HG03469 (cell line): ENCODE data around the gene RTCA.
"Not testable (repeated sequence)": the region's sequence is repeated elsewhere in the genome, so short reads cannot be mapped to it uniquely, and the experiment has no call there.

Experiments used
- ATAC-seq: cut with Tn5 transposase; IDR thresholded peaks from one replicate; pipeline ENCODE4 v1.9.1; 2021; ENCODE audit warnings: mild to moderate bottlenecking, moderate library complexity, moderate number of reproducible peaks; ENCODE audit not compliant: unreplicated experiment

Gene RTCA

GRCh38 chr1:100258427-100258826 is 7.6 kb upstream of the RTCA start:
- ATAC-seq = not testable (repeated sequence)

GRCh38 chr1:100261686-100262085 is 4.3 kb upstream of the RTCA start:
- ATAC-seq = no peak

- ATAC-seq = not testable (repeated sequence)
Observed at GRCh38 chr1:100264081-100264480, 1.9 kb upstream of the RTCA start.

GRCh38 chr1:100265562-100265930 is 470 bp upstream of the RTCA start:
- peak; percentile 5 for ATAC-seq

- ATAC-seq = peak; percentile 2
Observed at GRCh38 chr1:100266741-100267140, 725 bp downstream of the RTCA start.

- ATAC-seq = no peak
Observed at GRCh38 chr1:100267284-100267683, 1.3 kb downstream of the RTCA start.

- ATAC-seq = no peak
Observed at GRCh38 chr1:100268202-100268601, 2.2 kb downstream of the RTCA start.

GRCh38 chr1:100277866-100278265 is 11.8 kb downstream of the RTCA start:
- no peak for ATAC-seq

GRCh38 chr1:100279358-100279923 is 13.4 kb downstream of the RTCA start:
- no peak for ATAC-seq

GRCh38 chr1:100279954-100280682 is 14.1 kb downstream of the RTCA start:
- no peak for ATAC-seq

GRCh38 chr1:100284591-100284990 is 18.6 kb downstream of the RTCA start:
- no peak for ATAC-seq

- no peak for ATAC-seq
Observed at GRCh38 chr1:100287162-100287561, 21.1 kb downstream of the RTCA start.

- ATAC-seq = no peak
Observed at GRCh38 chr1:100290291-100290690, 24.3 kb downstream of the RTCA start.

- ATAC-seq = no peak
Observed at GRCh38 chr1:100292711-100293110, 26.7 kb downstream of the RTCA start.

- ATAC-seq = no peak
Observed at GRCh38 chr1:100296140-100296539, 30.1 kb downstream of the RTCA start.

GRCh38 chr1:100296997-100297396 is 31.0 kb downstream of the RTCA start:
- ATAC-seq = not testable (repeated sequence)

GRCh38 chr1:100298512-100298911 is 32.5 kb downstream of the RTCA start:
- ATAC-seq = no peak

- ATAC-seq = no peak
Observed at GRCh38 chr1:100299521-100300222, 33.7 kb downstream of the RTCA start.

- ATAC-seq = no peak
Observed at GRCh38 chr1:100300691-100301090, 34.7 kb downstream of the RTCA start.

GRCh38 chr1:100302739-100303138 is 36.7 kb downstream of the RTCA start:
- no peak for ATAC-seq

- ATAC-seq = no peak
Observed at GRCh38 chr1:100304227-100304626, 38.2 kb downstream of the RTCA start.

- ATAC-seq = no peak
Observed at GRCh38 chr1:100304921-100305320, 38.9 kb downstream of the RTCA start.
